ENCODE results near the gene ADAMTS19.

DNA sequence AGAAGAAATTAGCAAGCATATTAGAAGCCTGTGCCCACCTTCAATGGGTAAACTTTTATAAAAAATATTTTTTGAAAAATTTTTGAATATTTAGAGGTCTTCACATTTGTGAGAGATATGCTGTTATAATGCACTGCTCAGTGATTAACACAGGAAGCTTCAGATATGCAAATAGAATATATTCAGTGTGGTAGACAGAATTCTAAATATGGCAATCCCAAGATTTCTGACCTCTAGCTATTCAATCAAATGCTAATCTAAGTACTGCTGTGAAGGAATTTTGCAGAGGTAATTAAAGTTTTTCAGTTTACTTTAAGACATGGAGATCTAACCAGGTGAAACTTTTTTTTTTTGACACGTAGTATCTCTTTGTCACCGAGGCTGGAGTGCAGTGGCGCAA, 103.5 kb downstream of the ADAMTS19 start:
- TF ChIP-seq, protein P1, sequence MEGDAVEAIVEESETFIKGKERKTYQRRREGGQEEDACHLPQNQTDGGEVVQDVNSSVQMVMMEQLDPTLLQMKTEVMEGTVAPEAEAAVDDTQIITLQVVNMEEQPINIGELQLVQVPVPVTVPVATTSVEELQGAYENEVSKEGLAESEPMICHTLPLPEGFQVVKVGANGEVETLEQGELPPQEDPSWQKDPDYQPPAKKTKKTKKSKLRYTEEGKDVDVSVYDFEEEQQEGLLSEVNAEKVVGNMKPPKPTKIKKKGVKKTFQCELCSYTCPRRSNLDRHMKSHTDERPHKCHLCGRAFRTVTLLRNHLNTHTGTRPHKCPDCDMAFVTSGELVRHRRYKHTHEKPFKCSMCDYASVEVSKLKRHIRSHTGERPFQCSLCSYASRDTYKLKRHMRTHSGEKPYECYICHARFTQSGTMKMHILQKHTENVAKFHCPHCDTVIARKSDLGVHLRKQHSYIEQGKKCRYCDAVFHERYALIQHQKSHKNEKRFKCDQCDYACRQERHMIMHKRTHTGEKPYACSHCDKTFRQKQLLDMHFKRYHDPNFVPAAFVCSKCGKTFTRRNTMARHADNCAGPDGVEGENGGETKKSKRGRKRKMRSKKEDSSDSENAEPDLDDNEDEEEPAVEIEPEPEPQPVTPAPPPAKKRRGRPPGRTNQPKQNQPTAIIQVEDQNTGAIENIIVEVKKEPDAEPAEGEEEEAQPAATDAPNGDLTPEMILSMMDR (IDR thresholded peaks at IDR 0.05; ENCODE audit: low read depth, low read length, poor library complexity, severe bottlenecking): no peak
- TF ChIP-seq EZH2phosphoT487 (IDR thresholded peaks at IDR 0.05; ENCODE audit: borderline replicate concordance, low read length): no peak
